Hematopoietic multipotent progenitor cell treated with erythropoietin and hydrocortisone succinate and interleukin-3 and kit ligand, for 15 days (in vitro differentiated cells): ENCODE measurements around the gene SKA2.
"Not testable (repeated sequence)": the region's sequence is repeated elsewhere in the genome, so short reads cannot be mapped to it uniquely, and the experiment has no call there.

Experiments
- DNase-seq: peaks from one replicate; pipeline ENCODE4 v3.0.0-alpha.2; 2015; ENCODE audit warnings: low spot score

SKA2 gene

DNA sequence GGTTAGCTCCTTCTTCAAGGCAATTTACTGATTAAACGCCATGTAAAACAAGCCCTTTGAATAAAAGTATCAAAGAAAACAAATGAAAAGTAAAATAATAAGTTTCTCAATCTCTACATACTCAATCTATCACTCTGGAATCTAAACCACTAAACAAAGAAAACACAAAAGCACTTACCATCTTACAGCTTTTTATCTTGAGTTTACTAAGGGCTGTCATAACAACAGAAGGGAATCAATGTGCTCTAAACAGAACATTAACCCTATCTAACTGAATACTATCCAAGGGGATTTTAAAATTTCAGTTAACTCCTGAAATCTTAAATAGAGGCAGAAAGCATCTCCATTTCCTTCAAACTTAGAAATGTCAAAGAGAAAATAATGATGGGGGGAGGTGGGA is 3.4 kb downstream of the SKA2 start:
- no peak for DNase-seq

GRCh38 chr17:59151006-59151405 is 4.0 kb downstream of the SKA2 start:
- no peak for DNase-seq

GRCh38 chr17:59149841-59150511 is 5.0 kb downstream of the SKA2 start:
- DNase-seq: no peak

DNA sequence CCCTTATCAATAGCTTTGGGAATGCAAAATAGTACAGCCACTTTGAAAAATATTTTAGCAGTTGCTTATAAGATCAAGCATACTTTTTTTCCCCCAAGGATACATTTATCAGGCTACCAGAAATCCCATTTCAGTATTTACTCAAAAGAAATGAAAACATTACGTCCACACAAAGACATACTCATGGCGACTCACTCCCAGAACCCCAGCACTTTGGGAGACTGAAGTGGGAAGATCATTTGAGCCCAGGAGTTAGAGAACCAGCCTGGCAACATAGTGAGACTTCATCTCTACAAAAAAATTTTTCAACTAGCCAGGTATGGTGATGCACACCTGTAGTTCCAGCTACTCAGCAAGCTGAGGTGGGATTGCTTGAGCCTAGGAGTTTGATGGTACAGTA is 5.9 kb downstream of the SKA2 start:
- DNase-seq: no peak

GRCh38 chr17:59145571-59146096 is 9.4 kb downstream of the SKA2 start:
- DNase-seq: no peak

GRCh38 chr17:59141860-59142259 is 13.1 kb downstream of the SKA2 start:
- no peak for DNase-seq

GRCh38 chr17:59139939-59140338 is 15.0 kb downstream of the SKA2 start:
- DNase-seq: no peak

GRCh38 chr17:59138339-59138738 is 16.6 kb downstream of the SKA2 start:
- not testable (repeated sequence) for DNase-seq

- DNase-seq: no peak
Observed at GRCh38 chr17:59131131-59131530, 23.9 kb downstream of the SKA2 start.

GRCh38 chr17:59129814-59130213 is 25.2 kb downstream of the SKA2 start:
- DNase-seq: no peak

DNA sequence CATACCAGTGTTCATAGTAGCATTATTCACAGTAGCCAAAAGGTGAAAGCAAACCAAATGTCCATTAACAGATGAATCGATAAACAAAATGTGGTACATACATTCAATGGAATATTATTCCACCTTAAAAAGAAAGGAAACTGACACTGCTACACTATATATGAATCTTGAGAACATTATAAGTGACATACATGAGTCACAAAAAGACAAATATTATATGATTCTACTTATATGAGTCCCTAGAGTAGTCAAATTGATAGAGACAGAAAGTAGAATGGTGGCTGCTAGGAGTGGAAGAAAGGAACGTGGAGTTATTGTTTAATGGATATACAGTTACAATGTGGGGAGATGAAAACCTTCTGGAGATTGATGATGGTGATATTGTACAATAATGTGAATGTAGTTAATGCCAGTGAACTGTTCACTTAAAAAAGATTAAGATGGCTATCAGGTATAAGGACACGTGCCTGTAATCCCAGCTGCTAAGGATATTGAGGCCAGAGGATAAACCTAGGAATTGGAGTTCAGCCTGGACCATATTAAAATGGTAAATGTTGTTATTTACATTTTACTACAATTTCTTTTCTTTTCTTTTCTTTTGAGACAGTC is 28.1 kb downstream of the SKA2 start:
- DNase-seq: no peak

- no peak for DNase-seq
Observed at GRCh38 chr17:59124665-59125064, 30.3 kb downstream of the SKA2 start.

DNA sequence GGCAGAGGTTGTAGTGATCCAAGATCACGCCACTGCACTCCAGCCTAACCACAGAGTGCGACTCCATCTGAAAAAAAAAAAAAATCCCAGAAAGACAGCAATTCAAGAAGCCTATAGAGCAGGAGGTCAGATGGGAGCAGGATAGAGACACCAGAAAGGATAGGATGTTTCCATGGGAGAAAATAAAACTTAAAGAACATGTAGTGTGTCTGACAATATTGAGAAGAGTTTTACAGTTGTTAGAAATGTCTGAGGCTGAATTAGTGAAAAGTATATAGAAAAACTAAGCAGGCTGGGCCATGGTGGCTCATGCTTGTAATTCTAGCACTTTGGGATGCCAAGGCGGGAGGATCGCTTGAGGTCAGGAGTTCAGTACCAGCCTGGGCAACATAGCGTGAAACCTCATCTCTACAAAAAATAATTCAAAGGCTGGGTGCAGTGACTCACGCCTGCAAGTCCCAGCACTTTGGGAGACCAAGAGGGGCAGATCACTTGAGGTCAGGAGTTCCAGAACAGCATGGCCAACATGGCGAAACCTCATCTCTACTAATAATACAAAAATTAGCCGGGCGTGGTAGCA is 33.0 kb downstream of the SKA2 start:
- DNase-seq: no peak

- no peak for DNase-seq
Observed at GRCh38 chr17:59115474-59115873, 39.5 kb downstream of the SKA2 start.

GRCh38 chr17:59111539-59111938 is 43.4 kb downstream of the SKA2 start:
- no peak for DNase-seq

- DNase-seq: no peak
Observed at GRCh38 chr17:59110973-59111372, 44.0 kb downstream of the SKA2 start.

DNA sequence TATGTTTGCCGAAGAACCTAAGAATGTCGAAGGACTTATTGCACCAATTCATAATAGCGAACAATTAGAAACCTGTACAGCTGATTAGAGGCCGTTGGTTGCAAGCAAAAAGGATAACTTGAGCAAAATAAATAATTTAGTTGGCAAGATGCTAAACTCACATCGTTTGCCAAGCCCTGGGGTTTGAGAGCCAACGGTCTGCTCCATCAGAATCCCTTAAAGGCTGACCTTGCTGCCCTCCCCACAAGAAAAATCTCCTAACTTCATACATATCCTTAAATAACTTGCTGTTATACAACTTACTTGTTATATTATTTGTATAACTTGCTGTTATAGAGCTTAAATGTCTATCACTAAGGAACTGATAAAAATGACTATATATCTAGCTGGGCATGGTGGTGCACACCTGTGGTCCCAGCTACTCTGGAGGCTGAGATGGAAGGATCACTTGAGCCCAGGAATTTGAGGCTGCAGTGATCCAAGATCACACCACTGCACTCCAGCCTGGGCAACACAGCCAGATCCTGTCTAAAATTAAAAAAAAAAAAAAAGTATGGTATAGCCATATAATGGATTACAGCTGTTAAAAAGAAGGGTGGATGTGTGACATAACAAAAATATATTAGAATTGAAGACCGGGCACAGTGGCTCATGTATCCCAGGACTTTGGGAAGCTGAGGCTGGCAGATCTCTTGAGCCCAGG is 46.4 kb downstream of the SKA2 start:
- DNase-seq: no peak

DNA sequence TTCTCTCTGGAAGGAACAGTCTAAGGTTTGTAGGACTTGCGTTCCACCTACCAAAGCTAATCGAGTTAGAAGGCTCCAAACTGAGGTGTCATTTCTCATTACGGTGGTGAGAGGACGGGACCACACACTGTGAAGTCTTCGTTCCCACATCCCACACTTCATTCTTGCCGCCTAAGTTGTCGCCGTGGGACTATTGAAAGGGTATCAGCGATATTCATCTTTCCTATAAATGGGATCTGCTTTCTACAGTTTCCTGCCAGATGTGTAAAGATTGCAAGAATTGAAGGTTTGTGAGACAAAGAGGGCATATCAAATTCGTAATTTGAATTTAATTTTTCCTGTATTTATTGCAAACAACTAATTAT is 47.7 kb downstream of the SKA2 start:
- no peak for DNase-seq

- peak; percentile 95 for DNase-seq
Observed at GRCh38 chr17:59106463-59107305, 48.3 kb downstream of the SKA2 start, which contains the start of gene TRIM37. TRIM37 (minus strand) TSS chr17:59106880; CDS start chr17:59106461, 419 bp downstream.

- DNase-seq: peak; percentile 61
Observed at GRCh38 chr17:59105852-59106462, 49.0 kb downstream of the SKA2 start.

GRCh38 chr17:59101178-59101577 is 53.8 kb downstream of the SKA2 start:
- no peak for DNase-seq
